ENCODE data around the gene METAP1.
"Not testable (repeated sequence)": the region's sequence is repeated elsewhere in the genome, so short reads cannot be mapped to it uniquely, and the experiment has no call there.

The METAP1 gene

DNA sequence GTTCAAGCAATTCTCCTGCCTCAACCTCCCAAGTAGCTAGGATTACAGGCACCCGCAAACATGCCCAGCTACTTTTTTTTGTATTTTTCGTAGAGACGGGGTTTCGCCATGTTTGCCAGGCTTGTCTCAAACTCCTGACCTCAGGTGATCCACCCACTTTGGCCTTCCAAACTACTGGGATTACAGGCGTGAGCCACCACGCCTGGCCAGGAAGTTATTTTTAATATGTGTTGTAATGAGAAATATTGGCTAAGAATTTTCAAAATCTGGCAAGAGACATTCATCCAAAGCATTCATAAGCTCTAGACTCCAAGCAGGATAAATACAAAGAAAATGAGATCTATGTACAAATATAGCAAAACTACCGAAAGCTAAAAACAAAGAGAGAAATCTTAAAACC lies 18.0 kb upstream of the METAP1 start:
- TF ChIP-seq POLR2A (IDR thresholded peaks at IDR 0.05; ENCODE audit: low read depth, low read length), result no peak
- DNase-seq (ENCODE audit: insufficient read length, low spot score) (no peak), FAIRE-seq (no peak)

DNA sequence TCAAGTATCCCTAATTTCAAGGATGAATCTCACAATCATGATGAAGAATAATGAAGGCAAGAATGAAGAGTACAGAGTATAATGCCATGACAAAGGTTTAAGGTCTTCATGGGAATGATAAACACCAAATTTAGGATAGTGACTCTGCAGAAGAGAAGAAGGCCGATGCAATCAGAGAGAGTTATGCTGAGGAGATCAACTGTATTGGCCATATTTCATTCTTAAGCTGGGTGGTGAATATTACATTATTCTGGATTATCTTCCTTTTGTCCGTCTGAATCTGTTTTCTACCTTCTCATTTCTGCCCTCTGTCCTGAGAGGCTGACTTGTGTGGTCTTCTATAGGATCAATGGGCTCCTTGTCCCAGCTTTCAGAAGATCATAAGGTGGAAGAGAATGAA lies 7.8 kb upstream of the METAP1 start:
- TF ChIP-seq POLR2A (IDR thresholded peaks at IDR 0.05; ENCODE audit: low read depth, low read length), result no peak
- FAIRE-seq (no peak), DNase-seq (ENCODE audit: insufficient read length, low spot score) (no peak)

DNA sequence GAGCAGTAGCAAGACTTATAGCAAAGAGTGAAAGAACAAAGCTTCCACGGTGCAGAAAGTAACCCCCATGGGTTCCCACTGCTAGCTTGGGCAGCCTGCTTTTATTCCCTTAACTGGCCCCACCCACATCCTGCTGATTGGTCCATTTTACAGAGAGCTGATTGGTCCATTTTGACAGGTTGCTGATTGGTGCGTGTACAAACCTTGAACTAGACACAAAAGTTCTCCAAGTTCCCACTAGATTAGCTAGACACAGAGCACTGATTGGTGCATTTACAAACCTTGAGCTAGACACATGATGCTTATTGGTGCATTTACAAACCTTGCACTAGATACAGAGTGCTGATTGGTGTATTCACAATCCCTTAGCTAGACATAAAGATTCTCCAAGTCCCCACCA lies 2.7 kb upstream of the METAP1 start:
- not testable (repeated sequence) for DNase-seq (ENCODE audit: insufficient read length, low spot score); FAIRE-seq

DNA sequence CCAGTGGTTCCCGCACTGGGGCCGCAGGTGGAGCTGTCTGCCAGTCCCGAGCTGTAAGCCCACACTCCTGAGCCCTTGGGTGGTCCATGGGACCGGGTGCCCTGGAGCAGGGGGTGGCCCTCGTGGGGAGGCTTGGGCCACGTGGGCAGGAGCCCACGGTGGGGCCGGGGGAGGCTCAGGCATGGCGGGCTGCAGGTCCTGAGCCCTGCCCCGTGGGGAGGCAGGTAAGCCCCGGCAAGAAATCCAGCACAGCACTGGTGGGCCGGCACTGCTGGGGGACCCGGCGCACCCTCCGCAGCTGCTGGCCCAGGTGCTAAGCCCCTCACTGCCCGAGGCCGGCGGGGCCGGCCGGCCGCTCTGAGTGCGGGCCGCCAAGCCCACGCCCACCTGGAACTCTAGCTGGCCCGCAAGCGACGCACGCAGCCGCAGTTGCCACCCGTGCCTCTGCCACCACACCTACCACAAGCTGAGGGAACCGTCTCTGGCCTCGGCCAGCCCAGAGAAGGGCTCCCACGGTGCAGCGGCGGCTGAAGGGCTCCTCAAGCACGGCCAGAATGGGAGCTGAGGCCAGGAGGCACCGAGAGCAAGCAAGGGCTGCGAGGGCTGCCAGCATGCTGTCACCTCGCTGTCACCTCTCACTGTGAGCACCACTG lies 2.0 kb upstream of the METAP1 start:
- no peak for DNase-seq (ENCODE audit: insufficient read length, low spot score)
- no peak for TF ChIP-seq POLR2A (IDR thresholded peaks at IDR 0.05; ENCODE audit: low read depth, low read length)

GRCh38 chr4:98994474-98995182 lies 893 bp upstream of the METAP1 start:
- no peak for TF ChIP-seq POLR2A (IDR thresholded peaks at IDR 0.05; ENCODE audit: low read depth, low read length)
- DNase-seq (ENCODE audit: insufficient read length, low spot score) (no peak), FAIRE-seq (no peak)

More for the DNA sequence above, 2.0 kb upstream of the METAP1 start:
- FAIRE-seq, result no peak

DNA sequence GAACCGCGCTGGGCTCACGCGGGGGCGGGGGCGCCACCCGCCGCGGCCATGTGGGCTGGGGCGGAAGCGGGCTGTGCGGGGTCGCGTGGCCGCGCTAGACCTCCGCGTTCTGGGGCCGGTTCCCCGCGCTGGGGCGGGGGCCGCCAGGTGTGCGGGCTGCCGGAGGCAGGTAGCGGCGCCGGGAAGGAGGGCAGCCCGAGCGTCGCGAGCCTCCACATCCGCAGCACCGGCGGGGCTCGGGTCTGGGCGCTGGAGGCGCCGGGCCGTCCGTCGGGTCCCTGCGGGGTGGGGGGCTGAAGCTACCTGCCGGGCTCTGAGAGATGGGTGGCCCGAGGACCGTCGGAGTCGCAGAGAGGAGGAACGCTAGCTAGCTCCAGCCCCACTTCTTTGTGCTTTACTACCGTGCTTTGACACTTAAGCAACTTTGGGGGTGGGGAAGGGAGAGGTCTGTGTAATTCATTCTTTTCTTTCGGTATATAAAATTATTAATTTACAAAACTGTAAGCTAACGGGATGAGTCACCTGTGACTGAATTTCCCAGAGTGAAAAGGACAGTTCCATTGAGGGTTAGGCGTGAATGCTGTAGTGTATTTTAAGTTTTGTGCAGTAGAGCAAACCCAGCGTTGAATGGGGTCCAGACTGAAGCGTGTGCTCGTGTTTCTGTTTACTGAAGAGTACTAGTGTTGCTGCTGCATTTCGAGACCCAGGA lies 689 bp downstream of the METAP1 start:
- FAIRE-seq, result no peak
- no peak for TF ChIP-seq POLR2A (IDR thresholded peaks at IDR 0.05; ENCODE audit: low read depth, low read length)

DNA sequence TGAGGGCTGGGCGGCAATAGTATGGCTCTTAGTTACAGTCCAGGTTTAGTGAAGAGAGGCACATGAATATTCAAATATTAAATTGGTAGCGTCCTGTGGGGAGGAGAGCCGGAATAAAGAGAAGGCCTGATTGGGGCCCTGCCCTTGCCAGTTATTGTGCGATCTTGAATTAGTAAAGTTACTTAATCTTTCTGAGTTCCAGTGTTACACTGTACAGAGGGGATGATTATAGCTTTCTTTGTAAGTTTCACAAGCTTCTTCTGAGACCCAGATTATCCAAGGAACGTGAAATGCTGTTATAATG lies 1.2 kb downstream of the METAP1 start:
- TF ChIP-seq POLR2A (IDR thresholded peaks at IDR 0.05; ENCODE audit: low read depth, low read length), result no peak
- DNase-seq (ENCODE audit: insufficient read length, low spot score) (no peak), FAIRE-seq (no peak)

More for the DNA sequence above, 689 bp downstream of the METAP1 start:
- no peak for DNase-seq (ENCODE audit: insufficient read length, low spot score)

- DNase-seq (ENCODE audit: insufficient read length, low spot score) (no peak), FAIRE-seq (no peak)
- TF ChIP-seq POLR2A (IDR thresholded peaks at IDR 0.05; ENCODE audit: low read depth, low read length), result no peak
These were observed 1.6 kb downstream of the METAP1 start for GRCh38 chr4:98997166-98997565.

DNA sequence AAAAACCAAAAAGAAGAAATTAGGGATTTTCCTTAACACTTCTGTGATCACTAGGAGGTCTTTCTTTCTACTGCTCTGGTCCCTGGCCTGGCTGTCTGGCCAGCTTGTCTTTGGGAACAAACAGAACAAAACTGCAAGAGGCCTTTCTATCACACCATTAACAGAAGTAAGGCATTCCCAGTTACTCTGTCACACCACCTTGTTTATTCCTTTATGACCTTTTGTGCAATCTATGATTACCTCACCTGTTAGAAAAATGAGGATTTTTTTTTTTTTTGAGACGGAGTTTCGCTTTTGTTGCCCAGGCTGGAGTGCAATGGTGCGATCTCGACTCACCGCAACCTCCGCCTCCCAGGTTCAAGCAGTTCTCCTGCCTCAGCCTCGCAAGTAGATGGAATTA lies 3.0 kb downstream of the METAP1 start:
- no peak for DNase-seq (ENCODE audit: insufficient read length, low spot score)
- FAIRE-seq, result no peak
- TF ChIP-seq POLR2A (IDR thresholded peaks at IDR 0.05; ENCODE audit: low read depth, low read length), result no peak

DNA sequence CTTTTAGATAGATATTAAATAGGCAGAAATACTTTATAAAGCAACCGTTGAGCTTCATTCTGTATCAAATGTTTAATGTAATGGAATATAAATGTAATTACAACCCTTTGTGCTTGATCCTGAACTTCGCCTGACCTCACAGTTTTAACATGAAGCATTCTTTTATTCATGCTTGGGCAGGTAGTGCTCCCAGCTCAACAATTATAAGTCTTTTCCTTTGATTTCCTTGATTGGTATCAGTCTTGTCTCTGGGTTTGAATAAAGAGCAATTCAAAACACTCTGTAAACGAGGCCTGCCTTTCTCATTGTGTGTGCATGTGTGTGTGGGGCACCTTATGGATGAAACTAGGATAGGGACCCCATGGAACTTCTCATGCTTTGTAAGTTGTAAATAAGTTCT lies 6.8 kb downstream of the METAP1 start:
- TF ChIP-seq POLR2A (IDR thresholded peaks at IDR 0.05; ENCODE audit: low read depth, low read length), result no peak
- DNase-seq (ENCODE audit: insufficient read length, low spot score) (no peak), FAIRE-seq (no peak)

DNA sequence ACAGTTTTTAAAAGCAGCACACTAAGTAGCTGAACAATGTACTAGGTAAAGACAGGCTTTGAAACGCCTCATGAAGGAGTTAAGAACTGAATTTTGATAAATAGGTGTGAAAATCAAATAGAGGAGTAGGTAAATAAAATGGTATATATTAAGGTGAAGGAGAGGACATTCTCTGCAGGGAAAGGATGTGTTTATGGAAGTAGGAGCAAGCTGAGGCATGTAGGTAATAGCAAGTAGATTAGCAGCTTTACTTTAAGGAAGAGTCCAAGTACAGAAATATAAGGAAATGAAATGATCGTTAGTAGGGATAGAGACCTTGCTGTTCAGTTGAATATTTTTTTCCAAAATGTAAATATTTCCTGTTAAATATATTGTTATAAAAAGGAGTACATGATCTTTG lies 12.5 kb downstream of the METAP1 start:
- no peak for TF ChIP-seq POLR2A (IDR thresholded peaks at IDR 0.05; ENCODE audit: low read depth, low read length)
- DNase-seq (ENCODE audit: insufficient read length, low spot score) (no peak), FAIRE-seq (no peak)

GRCh38 chr4:99011910-99012309 lies 16.4 kb downstream of the METAP1 start:
- no peak for TF ChIP-seq POLR2A (IDR thresholded peaks at IDR 0.05; ENCODE audit: low read depth, low read length)
- DNase-seq (ENCODE audit: insufficient read length, low spot score) (no peak), FAIRE-seq (no peak)

- no peak for TF ChIP-seq POLR2A (IDR thresholded peaks at IDR 0.05; ENCODE audit: low read depth, low read length)
- FAIRE-seq, result no peak
- DNase-seq (ENCODE audit: insufficient read length, low spot score), result no peak
These were observed 17.9 kb downstream of the METAP1 start for GRCh38 chr4:99013402-99013843.

GRCh38 chr4:99013884-99014523 lies 18.5 kb downstream of the METAP1 start:
- TF ChIP-seq POLR2A (IDR thresholded peaks at IDR 0.05; ENCODE audit: low read depth, low read length), result no peak
- no peak for FAIRE-seq
- DNase-seq (ENCODE audit: insufficient read length, low spot score), result no peak

Data from H54 (cell line).